Fibroblast of lung (primary cell): Measurements from ENCODE around the gene KIAA1328. TPM values are rescaled to one million over a fixed set of nuclear protein-coding genes. Genes with fewer than 3 reads are reported as not detected.

ENCODE experiments used
- DNase-seq, 2 donors: peaks; one replicate each; pipeline versions ENCODE4 v3.0.0 to v3.0.0-alpha.2; 2010; ENCODE audit warnings: low read depth in 2 of 2
- H2AFZ ChIP-seq: 2 replicates; pipeline ENCODE4 v1.5.1; 2012; ENCODE audit warnings: low read length, control low read depth, inconsistent platforms
- H3K27ac ChIP-seq: 2 replicates; pipeline ENCODE4 v1.5.1; 2011; ENCODE audit warnings: low read length, control low read depth; ENCODE audit not compliant: insufficient read depth
- H3K27me3 ChIP-seq: 2 replicates; pipeline ENCODE4 v1.5.1; 2011; ENCODE audit warnings: mild to moderate bottlenecking, low read length; ENCODE audit not compliant: control insufficient read depth, insufficient read depth
- H3K36me3 ChIP-seq: 2 replicates; pipeline ENCODE4 v1.5.1; 2011; ENCODE audit warnings: low read length; ENCODE audit not compliant: control insufficient read depth, insufficient read depth
- H3K4me1 ChIP-seq: 2 replicates; pipeline ENCODE4 v1.5.1; 2011; ENCODE audit warnings: low read length; ENCODE audit not compliant: control insufficient read depth, insufficient read depth; ENCODE audit errors: extremely low read depth
- H3K4me2 ChIP-seq: 2 replicates; pipeline ENCODE4 v1.5.1; 2011; ENCODE audit warnings: low read length, control low read depth; ENCODE audit not compliant: insufficient read depth; ENCODE audit errors: extremely low read depth
- H3K4me3 ChIP-seq, 4 experiments: fragments of 200-600 bp in 1 of 4; sonication (generic) in 1 of 4; replicated peaks in 1 of 4; 2 replicates each; pipeline ENCODE4 v1.5.1; 2011 to 2016; ENCODE audit warnings: low read length in 4 of 4, low read depth in 3 of 4, mild to moderate bottlenecking in 3 of 4, control low read depth in 2 of 4, inconsistent platforms in 1 of 4, mixed read lengths in 1 of 4; ENCODE audit not compliant: insufficient read depth in 1 of 4; ENCODE audit errors: control extremely low read depth in 1 of 4
- H3K79me2 ChIP-seq: 2 replicates; pipeline ENCODE4 v1.5.1; 2012; ENCODE audit warnings: mild to moderate bottlenecking, low read length, inconsistent platforms; ENCODE audit not compliant: control insufficient read depth, insufficient read depth
- H3K9ac ChIP-seq: 2 replicates; pipeline ENCODE4 v1.5.1; 2011; ENCODE audit warnings: mild to moderate bottlenecking, low read length, control low read depth; ENCODE audit not compliant: insufficient read depth
- H3K9me3 ChIP-seq: 2 replicates; pipeline ENCODE4 v1.5.1; 2012; ENCODE audit warnings: low read depth, low read length; ENCODE audit not compliant: control insufficient read depth, insufficient read depth
- H4K20me1 ChIP-seq: 2 replicates; pipeline ENCODE4 v1.5.1; 2011; ENCODE audit warnings: low read length; ENCODE audit not compliant: control insufficient read depth, insufficient read depth; ENCODE audit errors: extremely low read depth
- CTCF ChIP-seq, 2 donors: IDR thresholded peaks in 1 of 2; conservative IDR thresholded peaks in 1 of 2; 1 replicate in 1 of 2; 2 replicates in 1 of 2; pipeline ENCODE4 v1.5.1; 2011 to 2012; ENCODE audit warnings: low read length in 2 of 2, control low read depth in 1 of 2, inconsistent platforms in 1 of 2, low read depth in 1 of 2, mild to moderate bottlenecking in 1 of 2
- EZH2 ChIP-seq: IDR thresholded peaks from 2 replicates; pipeline ENCODE4 v1.5.1; 2012; ENCODE audit warnings: low read length, control low read depth, mild to moderate bottlenecking; ENCODE audit errors: missing control alignments
- polyA plus RNA-seq, 2 donors: library from polyadenylated mRNA; depleted of rRNA in 1 of 2; stranded (reverse) in 1 of 2; unstranded in 1 of 2; fragments of >200 nt; gene quantifications; 2 replicates each; pipeline ENCODE4 v1.2.1, GENCODE V29; 2011 to 2012; ENCODE audit warnings: missing spikeins in 1 of 2
- total RNA-seq: library from RNA; depleted of rRNA; stranded (reverse); fragments of >200 nt; gene quantifications from 2 replicates; pipeline ENCODE4 v1.2.1, GENCODE V29; 2014

KIAA1328 gene
- total and polyA plus RNA-seq, 2 donors (not counting 1 experiment from before 2014, with no cell fraction given): 4.3 to 4.5 TPM

GRCh38 chr18:37264956-37265355 lies 436.0 kb downstream of the KIAA1328 start:
- Histone ChIP-seq H3K27me3 (no peaks in the 10 kb centered on the region), H3K36me3 (no peaks in the 10 kb centered on the region), H2AFZ (no peak overlapping the region), H3K4me3 (no peak overlapping the region), H3K79me2 (no peaks in the 10 kb centered on the region), H3K9ac (no peak overlapping the region), H3K4me2 (no peak overlapping the region), H3K27ac (no peak overlapping the region), H4K20me1 (no peaks in the 10 kb centered on the region), H3K4me1 (no peaks in the 10 kb centered on the region), H3K9me3 (no peaks in the 10 kb centered on the region)
- TF ChIP-seq EZH2: no peak
- no peak for TF ChIP-seq CTCF (conservative IDR thresholded peaks at IDR 0.05 in 1 of 2, IDR thresholded peaks at IDR 0.05 in 1 of 2; ENCODE audit: low read depth in 1 of 2, low read length in 2 of 2)
- DNase-seq: no peak

GRCh38 chr18:37265382-37265781 lies 436.5 kb downstream of the KIAA1328 start:
- Histone ChIP-seq H3K9me3 (no peaks in the 10 kb centered on the region), H3K4me3 (no peak overlapping the region)
- no peak for TF ChIP-seq CTCF (conservative IDR thresholded peaks at IDR 0.05 in 1 of 2, IDR thresholded peaks at IDR 0.05 in 1 of 2; ENCODE audit: low read depth in 1 of 2, low read length in 2 of 2)
- TF ChIP-seq EZH2: no peak

GRCh38 chr18:37266290-37266689 lies 437.4 kb downstream of the KIAA1328 start:
- DNase-seq: no peak
- Histone ChIP-seq H3K27me3 (no peaks in the 10 kb centered on the region), H3K79me2 (no peaks in the 10 kb centered on the region), H3K4me1 (no peaks in the 10 kb centered on the region), H3K9me3 (no peaks in the 10 kb centered on the region), H3K9ac (no peak overlapping the region), H4K20me1 (no peaks in the 10 kb centered on the region), H3K4me3 (no peak overlapping the region), H3K27ac (no peak overlapping the region), H3K4me2 (no peak overlapping the region), H2AFZ (no peak overlapping the region), H3K36me3 (no peaks in the 10 kb centered on the region)
- TF ChIP-seq CTCF (conservative IDR thresholded peaks at IDR 0.05 in 1 of 2, IDR thresholded peaks at IDR 0.05 in 1 of 2; ENCODE audit: low read depth in 1 of 2, low read length in 2 of 2): no peak
- no peak for TF ChIP-seq EZH2

More at GRCh38 chr18:37265382-37265781, 436.5 kb downstream of the KIAA1328 start:
- no peaks in the 10 kb centered on the region for H3K4me1 ChIP-seq
- no peaks in the 10 kb centered on the region for H3K79me2 ChIP-seq
- no peak overlapping the region for H3K9ac ChIP-seq
- DNase-seq: no peak
- H3K36me3 ChIP-seq: no peaks in the 10 kb centered on the region
- no peaks in the 10 kb centered on the region for H3K27me3 ChIP-seq
- H4K20me1 ChIP-seq: no peaks in the 10 kb centered on the region
- H3K27ac ChIP-seq: no peak overlapping the region
- no peak overlapping the region for H2AFZ ChIP-seq
- no peak overlapping the region for H3K4me2 ChIP-seq
